ENCODE results near the gene RAX2. TPM values are rescaled to one million over a fixed set of nuclear protein-coding genes. Genes with fewer than 3 reads are reported as not detected.

Gene RAX2
- total RNA-seq, 1 donor from 2014 or later: not detected

DNA sequence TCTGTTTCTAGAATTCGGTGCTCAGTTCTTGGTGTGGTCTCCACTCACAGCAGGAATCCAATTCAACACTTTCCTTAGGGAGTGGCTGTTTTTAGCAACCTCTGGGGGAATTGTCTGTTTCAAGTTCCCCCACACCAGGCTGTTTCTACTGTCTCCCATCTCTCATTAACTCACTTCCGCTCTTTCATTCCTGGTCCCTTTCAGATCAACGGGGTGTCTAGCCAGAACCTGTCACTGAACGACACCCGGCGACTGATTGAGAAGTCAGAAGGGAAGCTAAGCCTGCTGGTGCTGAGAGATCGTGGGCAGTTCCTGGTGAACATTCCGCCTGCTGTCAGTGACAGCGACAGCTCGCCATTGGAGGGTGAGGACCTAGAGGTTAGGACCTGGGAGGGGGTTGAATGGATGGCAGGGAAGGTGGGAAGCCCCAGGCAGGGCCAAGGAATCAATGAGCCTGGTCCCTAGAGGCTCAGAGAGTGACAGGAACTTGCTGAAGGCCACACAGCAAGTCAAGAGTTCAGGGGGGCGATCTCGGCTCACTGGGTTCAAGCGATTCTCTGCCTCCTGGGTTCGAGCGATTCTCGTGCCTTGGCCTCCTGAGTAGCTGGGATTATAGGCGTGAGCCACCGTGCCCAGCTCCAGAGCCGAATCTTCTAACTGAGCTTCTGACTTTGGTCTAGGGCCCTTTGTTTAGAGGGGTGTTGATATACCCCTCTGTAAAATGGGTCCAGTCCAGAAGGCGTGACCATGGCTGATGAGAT, 38.3 kb downstream of the RAX2 start:
- TF ChIP-seq, protein P1, sequence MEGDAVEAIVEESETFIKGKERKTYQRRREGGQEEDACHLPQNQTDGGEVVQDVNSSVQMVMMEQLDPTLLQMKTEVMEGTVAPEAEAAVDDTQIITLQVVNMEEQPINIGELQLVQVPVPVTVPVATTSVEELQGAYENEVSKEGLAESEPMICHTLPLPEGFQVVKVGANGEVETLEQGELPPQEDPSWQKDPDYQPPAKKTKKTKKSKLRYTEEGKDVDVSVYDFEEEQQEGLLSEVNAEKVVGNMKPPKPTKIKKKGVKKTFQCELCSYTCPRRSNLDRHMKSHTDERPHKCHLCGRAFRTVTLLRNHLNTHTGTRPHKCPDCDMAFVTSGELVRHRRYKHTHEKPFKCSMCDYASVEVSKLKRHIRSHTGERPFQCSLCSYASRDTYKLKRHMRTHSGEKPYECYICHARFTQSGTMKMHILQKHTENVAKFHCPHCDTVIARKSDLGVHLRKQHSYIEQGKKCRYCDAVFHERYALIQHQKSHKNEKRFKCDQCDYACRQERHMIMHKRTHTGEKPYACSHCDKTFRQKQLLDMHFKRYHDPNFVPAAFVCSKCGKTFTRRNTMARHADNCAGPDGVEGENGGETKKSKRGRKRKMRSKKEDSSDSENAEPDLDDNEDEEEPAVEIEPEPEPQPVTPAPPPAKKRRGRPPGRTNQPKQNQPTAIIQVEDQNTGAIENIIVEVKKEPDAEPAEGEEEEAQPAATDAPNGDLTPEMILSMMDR (conservative IDR thresholded peaks at IDR 0.05): no peak
- no peaks in the 10 kb centered on the region for H3K27me3 Mint-ChIP-seq
- no peak for DNase-seq (ENCODE audit: extremely low spot score, unreplicated experiment)
- no peak overlapping the region for H3K4me3 Mint-ChIP-seq
- H3K27ac Mint-ChIP-seq: no peak overlapping the region
- no peaks in the 10 kb centered on the region for H3K36me3 Mint-ChIP-seq
- H3K9me3 Mint-ChIP-seq: no peaks in the 10 kb centered on the region
- H3K4me1 Mint-ChIP-seq (ENCODE audit: unreplicated experiment): no peaks in the 10 kb centered on the region

DNA sequence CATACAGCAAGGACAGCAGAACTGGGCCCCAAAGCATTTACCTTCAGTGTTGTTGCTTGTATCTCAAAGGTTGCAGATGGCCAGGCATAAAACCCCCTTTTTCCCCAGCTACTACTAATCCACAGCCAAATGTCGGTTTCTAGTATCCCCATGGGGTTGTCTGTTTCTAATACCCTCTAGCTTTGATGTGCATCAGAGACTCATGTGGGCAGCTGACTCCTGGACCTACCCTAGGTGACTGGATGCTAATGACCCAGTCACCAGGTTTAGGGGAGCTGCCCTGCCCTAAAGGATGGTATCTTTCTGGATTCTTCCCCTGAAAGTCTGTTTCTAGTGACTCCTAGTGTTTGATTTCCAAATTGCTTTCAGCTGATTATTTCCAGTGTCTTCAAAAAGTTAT, 39.9 kb downstream of the RAX2 start:
- H3K27ac Mint-ChIP-seq: no peak overlapping the region
- H3K36me3 Mint-ChIP-seq: no peaks in the 10 kb centered on the region
- H3K4me3 Mint-ChIP-seq: no peak overlapping the region

DNA sequence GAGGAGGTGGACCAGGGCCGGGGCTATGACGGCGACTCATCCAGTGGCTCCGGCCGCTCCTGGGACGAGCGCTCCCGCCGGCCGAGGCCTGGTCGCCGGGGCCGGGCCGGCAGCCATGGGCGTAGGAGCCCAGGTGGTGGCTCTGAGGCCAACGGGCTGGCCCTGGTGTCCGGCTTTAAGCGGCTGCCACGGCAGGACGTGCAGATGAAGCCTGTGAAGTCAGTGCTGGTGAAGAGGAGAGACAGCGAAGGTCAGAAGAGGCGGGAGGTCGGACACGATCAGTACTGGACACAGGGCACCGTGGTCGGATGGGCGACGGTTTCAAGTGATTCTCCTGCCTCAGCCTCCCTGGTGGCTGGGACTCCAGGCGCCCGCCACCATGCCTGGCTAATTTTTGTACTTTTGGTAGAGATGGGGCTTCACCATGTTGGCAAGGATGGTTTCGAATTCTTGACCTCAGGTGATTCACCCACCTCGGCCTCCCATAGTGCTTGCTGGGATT, 41.5 kb downstream of the RAX2 start:
- H3K36me3 Mint-ChIP-seq: no peaks in the 10 kb centered on the region
- DNase-seq (ENCODE audit: extremely low spot score, unreplicated experiment): no peak
- TF ChIP-seq, protein P1 (conservative IDR thresholded peaks at IDR 0.05): no peak
- H3K27ac Mint-ChIP-seq: no peak overlapping the region
- no peak overlapping the region for H3K4me3 Mint-ChIP-seq
- H3K27me3 Mint-ChIP-seq: no peaks in the 10 kb centered on the region
- H3K4me1 Mint-ChIP-seq (ENCODE audit: unreplicated experiment): no peaks in the 10 kb centered on the region
- H3K9me3 Mint-ChIP-seq: no peaks in the 10 kb centered on the region

More for the DNA sequence above, 39.9 kb downstream of the RAX2 start:
- H3K4me1 Mint-ChIP-seq (ENCODE audit: unreplicated experiment): no peaks in the 10 kb centered on the region
- no peaks in the 10 kb centered on the region for H3K27me3 Mint-ChIP-seq
- TF ChIP-seq, protein P1 (conservative IDR thresholded peaks at IDR 0.05): no peak
- DNase-seq (ENCODE audit: extremely low spot score, unreplicated experiment): no peak
- H3K9me3 Mint-ChIP-seq: no peaks in the 10 kb centered on the region

DNA sequence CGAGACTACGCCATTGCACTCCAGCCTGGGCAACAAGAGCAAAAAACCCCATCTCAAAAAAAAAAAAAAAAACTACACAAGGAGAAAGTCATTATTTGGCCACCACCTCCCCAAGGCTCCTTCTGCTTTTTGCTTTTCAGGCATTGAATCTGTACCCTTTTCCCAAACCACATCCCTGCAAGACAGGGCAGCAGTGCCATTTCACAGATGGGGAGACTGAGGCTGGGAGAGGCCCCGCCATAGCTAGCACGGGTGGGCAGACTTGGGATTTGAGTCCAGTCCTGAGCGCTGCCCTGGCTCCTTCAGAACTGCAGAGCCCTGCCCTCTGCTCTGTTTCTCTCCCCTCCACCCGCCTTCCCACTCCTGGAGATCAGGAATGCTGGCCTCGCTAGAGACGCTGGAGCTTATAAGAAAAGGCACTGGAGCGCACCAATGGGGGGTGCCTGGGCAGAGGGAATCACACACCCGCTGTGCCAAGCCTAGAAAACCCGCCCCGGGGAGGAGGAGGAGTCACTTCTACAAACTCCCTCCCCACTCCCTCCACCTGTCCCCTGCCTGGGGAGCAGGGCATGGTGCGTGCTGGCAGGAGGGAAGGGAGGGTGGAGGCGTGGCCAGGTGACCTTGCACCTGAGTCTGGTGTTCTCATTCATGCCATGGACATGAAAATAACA, 46.3 kb downstream of the RAX2 start:
- DNase-seq (ENCODE audit: extremely low spot score, unreplicated experiment): no peak
- Mint-ChIP-seq H3K27ac (no peak overlapping the region), H3K36me3 (no peaks in the 10 kb centered on the region), H3K4me3 (no peak overlapping the region), H3K27me3 (peaks cover 21% of the 10 kb centered on the region), H3K9me3 (no peaks in the 10 kb centered on the region), H3K4me1 (ENCODE audit: unreplicated experiment) (no peaks in the 10 kb centered on the region)
- TF ChIP-seq, protein P1 (conservative IDR thresholded peaks at IDR 0.05): no peak

DNA sequence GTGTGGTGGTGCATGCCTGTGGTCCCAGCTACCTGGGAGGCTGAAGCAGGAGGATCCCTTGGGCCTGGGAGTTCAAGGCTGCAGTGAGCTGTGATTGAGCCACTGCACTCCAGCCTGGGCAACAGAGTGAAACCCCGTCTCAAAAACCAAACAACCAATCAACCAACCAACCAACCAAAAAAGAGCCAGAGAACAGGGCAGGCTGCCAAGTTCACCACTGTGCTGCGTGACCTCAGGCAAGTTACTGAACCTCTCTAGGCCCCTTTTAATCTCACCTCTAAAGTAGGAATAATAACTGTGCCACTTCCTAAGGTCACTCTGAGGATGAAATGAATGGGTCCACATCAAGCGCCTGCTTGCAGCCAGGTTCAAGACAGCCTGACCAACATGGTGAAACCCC, 46.9 kb downstream of the RAX2 start:
- TF ChIP-seq, protein P1 (conservative IDR thresholded peaks at IDR 0.05): no peak
- Mint-ChIP-seq H3K27ac (no peak overlapping the region), H3K4me1 (ENCODE audit: unreplicated experiment) (no peaks in the 10 kb centered on the region), H3K36me3 (no peaks in the 10 kb centered on the region), H3K27me3 (peaks cover 21% of the 10 kb centered on the region), H3K4me3 (no peak overlapping the region), H3K9me3 (no peaks in the 10 kb centered on the region)
- DNase-seq (ENCODE audit: extremely low spot score, unreplicated experiment): no peak
